HG02943 (cell line): Measurements from ENCODE around the gene GTPBP1.

ENCODE experiments used
- ATAC-seq: cut with Tn5 transposase; IDR thresholded peaks from one replicate; pipeline ENCODE4 v1.9.1; 2021; ENCODE audit warnings: mild to moderate bottlenecking, low read depth, moderate library complexity; ENCODE audit not compliant: unreplicated experiment

Gene GTPBP1

GRCh38 chr22:38739300-38740055, 33.7 kb downstream of the GTPBP1 start:
- no peak for ATAC-seq

- ATAC-seq: no peak
These were observed 34.5 kb downstream of the GTPBP1 start for GRCh38 chr22:38740116-38740723.

- ATAC-seq: no peak
These were observed 35.0 kb downstream of the GTPBP1 start for GRCh38 chr22:38740754-38741153.

- ATAC-seq: no peak
These were observed 35.4 kb downstream of the GTPBP1 start for GRCh38 chr22:38741166-38741565.

- ATAC-seq: no peak
These were observed 35.8 kb downstream of the GTPBP1 start for GRCh38 chr22:38741576-38741975.

- ATAC-seq: no peak
These were observed 36.6 kb downstream of the GTPBP1 start for GRCh38 chr22:38742176-38742942.

GRCh38 chr22:38744981-38745380, 39.2 kb downstream of the GTPBP1 start:
- ATAC-seq: no peak

- no peak for ATAC-seq
These were observed 40.1 kb downstream of the GTPBP1 start for GRCh38 chr22:38745676-38746460.

GRCh38 chr22:38748487-38749136, 42.9 kb downstream of the GTPBP1 start:
- ATAC-seq: no peak

- no peak for ATAC-seq
These were observed 44.4 kb downstream of the GTPBP1 start for GRCh38 chr22:38750104-38750503.

GRCh38 chr22:38750638-38751037, 44.9 kb downstream of the GTPBP1 start:
- no peak for ATAC-seq

GRCh38 chr22:38751066-38751421, 45.3 kb downstream of the GTPBP1 start:
- no peak for ATAC-seq

- peak; percentile 47 for ATAC-seq
These were observed 45.9 kb downstream of the GTPBP1 start for GRCh38 chr22:38751422-38752346.

GRCh38 chr22:38753948-38754750, 48.4 kb downstream of the GTPBP1 start:
- no peak for ATAC-seq

- ATAC-seq: no peak
These were observed 49.0 kb downstream of the GTPBP1 start for GRCh38 chr22:38754751-38755154.

- no peak for ATAC-seq
These were observed 49.6 kb downstream of the GTPBP1 start for GRCh38 chr22:38755155-38755910.

- ATAC-seq: peak; percentile 50
These were observed 50.3 kb downstream of the GTPBP1 start, which contains the start of gene SUN2 for GRCh38 chr22:38755911-38756532. SUN2 (minus strand) TSS chr22:38755998; CDS start chr22:38752628, 3,370 bp downstream.
